Endothelial cell (in vitro differentiated cells): Measurements from ENCODE around the gene ZNF700. TPM values are rescaled to one million over a fixed set of nuclear protein-coding genes. Genes with fewer than 3 reads are reported as not detected.
A peak's percentile ranks its signal among the peaks of the same experiment; 100 is the strongest.
"Not testable (repeated sequence)": the region's sequence is repeated elsewhere in the genome, so short reads cannot be mapped to it uniquely, and the experiment has no call there.

Source experiments
- DNase-seq: peaks from one replicate; pipeline ENCODE4 v3.0.0; 2021; ENCODE audit warnings: low spot score
- H3K27ac Mint-ChIP-seq: one replicate; pipeline ENCODE4 v1.8.0; 2021; ENCODE audit warnings: mixed read lengths, inconsistent platforms; ENCODE audit not compliant: unreplicated experiment
- H3K27me3 Mint-ChIP-seq: one replicate; pipeline ENCODE4 v1.8.0; 2021; ENCODE audit warnings: mild to moderate bottlenecking, moderate library complexity, mixed read lengths, inconsistent platforms; ENCODE audit not compliant: unreplicated experiment
- H3K36me3 Mint-ChIP-seq: one replicate; pipeline ENCODE4 v1.8.0; 2021; ENCODE audit warnings: mild to moderate bottlenecking, low read depth, mixed read lengths, inconsistent platforms; ENCODE audit not compliant: unreplicated experiment
- H3K4me1 Mint-ChIP-seq: one replicate; pipeline ENCODE4 v1.8.0; 2021; ENCODE audit warnings: mild to moderate bottlenecking, mixed read lengths, inconsistent platforms; ENCODE audit not compliant: unreplicated experiment
- H3K4me3 Mint-ChIP-seq: one replicate; pipeline ENCODE4 v1.8.0; 2021; ENCODE audit warnings: mild to moderate bottlenecking, mixed read lengths, inconsistent platforms; ENCODE audit not compliant: unreplicated experiment
- H3K9me3 Mint-ChIP-seq: one replicate; pipeline ENCODE4 v1.8.0; 2021; ENCODE audit warnings: mixed read lengths, inconsistent platforms; ENCODE audit not compliant: unreplicated experiment
- total RNA-seq: library from RNA; stranded (reverse); fragmentation: NEBNext Ultra II Directional; extraction: Animal tissue kit (Norgen Biotek cat#: 25700); gene quantifications from one replicate; pipeline ENCODE4 v1.2.1, GENCODE V29; 2021; ENCODE audit not compliant: unreplicated experiment
- TF ChIP-seq, protein P1 (sequence below): fragments of 200-600 bp; sonication (generic); IDR thresholded peaks from one replicate; pipeline ENCODE4 v1.5.0; 2021; ENCODE audit warnings: antibody characterized with exemption; ENCODE audit not compliant: unreplicated experiment

The ZNF700 gene
- total RNA-seq, 1 donor from 2014 or later, result 0.18 TPM

DNA sequence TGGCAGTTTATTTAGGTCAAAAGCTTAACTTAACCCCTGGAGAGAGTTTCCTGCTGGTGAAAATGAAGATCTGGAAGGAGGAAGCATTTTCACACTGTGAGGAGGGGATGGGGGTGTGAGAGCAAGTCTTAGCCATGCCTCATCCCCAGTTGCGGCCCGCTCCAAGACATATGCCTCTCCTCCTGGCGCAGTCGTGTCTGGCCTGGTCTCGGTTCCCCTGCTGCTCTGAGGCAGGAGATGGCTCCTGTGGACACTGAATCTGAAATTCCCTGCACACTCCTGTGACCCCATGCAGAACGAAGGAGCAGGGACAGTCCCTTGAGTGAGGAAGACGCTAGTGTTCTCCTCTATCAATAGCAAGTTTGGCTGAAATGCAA lies 37.7 kb upstream of the ZNF700 start:
- no peak for DNase-seq
- Mint-ChIP-seq H3K9me3 (peaks cover 63% of the 10 kb centered on the region), H3K4me1 (no peaks in the 10 kb centered on the region)

DNA sequence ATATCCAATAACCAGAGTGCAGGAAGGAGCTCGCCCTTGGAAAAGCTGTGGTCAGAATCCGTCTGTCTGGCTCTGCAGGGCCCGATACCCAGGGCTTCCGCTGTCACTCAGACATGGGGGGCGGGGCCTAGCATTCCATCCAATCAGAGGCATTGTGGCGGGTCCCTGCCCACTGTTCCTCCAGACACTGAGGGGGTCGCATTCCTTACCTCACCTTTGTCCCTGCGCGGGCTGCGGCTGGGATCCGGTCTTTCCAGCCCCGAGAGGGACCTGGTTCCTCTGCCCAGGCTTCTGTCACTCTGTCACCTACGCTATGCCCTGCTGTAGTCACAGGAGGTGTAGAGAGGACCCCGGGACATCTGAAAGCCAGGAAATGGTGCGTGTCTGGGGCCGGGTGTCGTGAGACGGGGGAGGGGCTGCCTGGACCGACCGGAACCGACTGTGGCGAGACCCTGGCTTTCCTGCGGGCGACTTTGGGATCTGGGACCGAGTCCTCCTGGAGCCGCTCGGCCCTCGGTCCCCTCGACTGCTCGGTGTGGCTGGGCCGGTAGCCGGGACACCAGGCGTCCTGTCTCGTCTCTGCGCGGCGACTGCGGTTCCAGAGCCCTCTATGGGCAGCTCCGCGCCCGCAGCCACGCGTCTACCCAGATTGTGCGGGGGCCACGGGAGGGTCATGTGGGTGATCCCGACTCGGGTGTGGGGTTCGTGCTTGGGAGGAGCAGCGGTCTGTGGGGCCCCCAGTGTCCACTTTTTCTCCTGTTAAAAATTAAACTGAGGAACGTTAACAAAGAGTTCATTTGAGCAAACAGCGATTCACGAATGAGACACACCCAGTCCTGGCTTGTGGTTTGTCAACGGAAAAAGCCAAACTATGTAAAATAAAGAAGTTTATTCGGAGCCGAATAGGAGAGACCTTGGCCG lies 37.0 kb upstream of the ZNF700 start, which contains the start of gene ZNF69:
Gene ZNF69, plus strand, starts transcription at position 172 of the 921 bp plus-strand sequence. Its CDS starts 142 bp downstream, at position 314.
- peaks cover 28% of the 10 kb centered on the region for H3K36me3 Mint-ChIP-seq
- DNase-seq, result no peak
- H3K4me3 Mint-ChIP-seq, result peak within 1 kb of the TSS; percentile 15
- H3K27ac Mint-ChIP-seq, result no peak within 1 kb of the TSS
- peaks cover 57% of the 10 kb centered on the region for H3K9me3 Mint-ChIP-seq
- TF ChIP-seq, protein P1, sequence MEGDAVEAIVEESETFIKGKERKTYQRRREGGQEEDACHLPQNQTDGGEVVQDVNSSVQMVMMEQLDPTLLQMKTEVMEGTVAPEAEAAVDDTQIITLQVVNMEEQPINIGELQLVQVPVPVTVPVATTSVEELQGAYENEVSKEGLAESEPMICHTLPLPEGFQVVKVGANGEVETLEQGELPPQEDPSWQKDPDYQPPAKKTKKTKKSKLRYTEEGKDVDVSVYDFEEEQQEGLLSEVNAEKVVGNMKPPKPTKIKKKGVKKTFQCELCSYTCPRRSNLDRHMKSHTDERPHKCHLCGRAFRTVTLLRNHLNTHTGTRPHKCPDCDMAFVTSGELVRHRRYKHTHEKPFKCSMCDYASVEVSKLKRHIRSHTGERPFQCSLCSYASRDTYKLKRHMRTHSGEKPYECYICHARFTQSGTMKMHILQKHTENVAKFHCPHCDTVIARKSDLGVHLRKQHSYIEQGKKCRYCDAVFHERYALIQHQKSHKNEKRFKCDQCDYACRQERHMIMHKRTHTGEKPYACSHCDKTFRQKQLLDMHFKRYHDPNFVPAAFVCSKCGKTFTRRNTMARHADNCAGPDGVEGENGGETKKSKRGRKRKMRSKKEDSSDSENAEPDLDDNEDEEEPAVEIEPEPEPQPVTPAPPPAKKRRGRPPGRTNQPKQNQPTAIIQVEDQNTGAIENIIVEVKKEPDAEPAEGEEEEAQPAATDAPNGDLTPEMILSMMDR, result no peak
- peaks cover 2% of the 10 kb centered on the region for H3K27me3 Mint-ChIP-seq
- no peaks in the 10 kb centered on the region for H3K4me1 Mint-ChIP-seq

More for the DNA sequence above, 37.7 kb upstream of the ZNF700 start:
- Mint-ChIP-seq H3K36me3 (peaks cover 28% of the 10 kb centered on the region), H3K4me3 (peak overlapping the region; percentile 15), H3K27me3 (peaks cover 2% of the 10 kb centered on the region), H3K27ac (no peak overlapping the region)
- TF ChIP-seq, protein P1, result no peak

DNA sequence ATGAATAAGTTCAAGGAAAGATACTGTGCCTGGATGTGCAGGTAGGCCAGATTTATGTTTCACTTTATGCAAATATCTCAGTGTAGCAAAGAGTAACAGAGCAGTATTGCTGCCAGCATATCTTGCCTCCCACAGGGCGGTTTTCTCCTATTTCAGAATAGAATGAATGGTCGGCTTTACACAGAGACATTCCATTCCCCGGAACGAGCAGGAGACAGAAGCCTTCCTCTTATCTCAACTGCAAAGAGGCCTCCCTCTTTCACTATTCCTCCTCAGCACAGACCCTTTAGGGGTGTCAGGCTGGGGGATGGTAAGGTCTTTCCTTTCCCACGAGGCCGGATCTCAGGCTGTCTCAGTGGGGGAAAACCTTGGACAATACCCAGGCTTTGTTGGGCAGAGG lies 35.0 kb upstream of the ZNF700 start:
- not testable (repeated sequence) for DNase-seq, H3K27me3 Mint-ChIP-seq, H3K27ac Mint-ChIP-seq, H3K4me3 Mint-ChIP-seq, H3K4me1 Mint-ChIP-seq
- Mint-ChIP-seq H3K9me3 (peaks cover 46% of the 10 kb centered on the region), H3K36me3 (peaks cover 21% of the 10 kb centered on the region)

DNA sequence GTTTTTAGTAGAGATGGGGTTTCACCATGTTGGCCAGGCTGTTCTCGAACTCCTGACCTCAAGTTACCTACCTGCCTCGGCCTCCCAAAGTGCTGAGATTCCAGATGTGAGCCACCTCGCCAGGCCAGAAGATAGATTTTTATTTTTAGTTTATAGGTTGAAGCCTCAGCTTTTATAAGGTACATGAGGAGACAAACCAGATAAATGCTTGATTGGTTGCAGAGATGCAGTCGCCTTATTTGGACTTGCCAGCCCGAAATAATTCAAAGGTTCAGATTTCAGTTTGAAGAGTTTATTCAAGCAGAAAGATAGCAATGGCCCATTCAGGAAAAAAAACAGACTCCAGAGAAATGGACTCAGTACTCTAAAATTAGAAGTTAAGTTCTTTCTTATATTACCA lies 34.3 kb upstream of the ZNF700 start:
- Mint-ChIP-seq H3K27me3 (peaks cover 2% of the 10 kb centered on the region), H3K36me3 (peaks cover 21% of the 10 kb centered on the region), H3K27ac (no peak overlapping the region), H3K9me3 (peaks cover 47% of the 10 kb centered on the region), H3K4me1 (no peaks in the 10 kb centered on the region), H3K4me3 (no peak overlapping the region)
- DNase-seq, result no peak
- TF ChIP-seq, protein P1, result no peak

DNA sequence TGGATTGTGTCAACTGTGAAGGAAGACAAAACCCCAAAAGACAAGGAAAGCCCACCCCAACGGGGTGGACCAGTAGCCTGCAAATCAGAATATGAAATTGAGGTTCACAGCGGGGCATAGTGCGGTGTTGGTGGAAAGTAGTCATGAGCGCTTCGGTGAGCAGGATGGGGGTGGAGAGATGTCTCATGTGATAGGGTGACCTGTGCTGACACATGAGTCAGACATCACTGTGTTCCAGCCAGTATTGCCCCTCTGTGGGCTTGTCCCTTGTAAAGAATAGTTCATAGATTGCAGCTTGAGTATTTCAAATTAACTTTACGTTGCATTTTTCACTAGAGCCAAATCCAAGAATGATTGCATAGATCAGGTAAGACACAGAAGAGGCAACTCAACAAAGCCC lies 30.1 kb upstream of the ZNF700 start:
- no peak overlapping the region for H3K4me3 Mint-ChIP-seq
- no peak for DNase-seq
- H3K9me3 Mint-ChIP-seq, result peaks cover 26% of the 10 kb centered on the region
- TF ChIP-seq, protein P1, result no peak
- no peaks in the 10 kb centered on the region for H3K27me3 Mint-ChIP-seq
- H3K27ac Mint-ChIP-seq, result no peak overlapping the region
- H3K4me1 Mint-ChIP-seq, result no peaks in the 10 kb centered on the region
- peaks cover 4% of the 10 kb centered on the region for H3K36me3 Mint-ChIP-seq
